GM12878 (cell line): ENCODE data around the gene NKAIN2.

ENCODE experiments used
- CTCF ChIP-seq, 3 experiments: IDR thresholded peaks in 2 of 3; conservative IDR thresholded peaks in 1 of 3; 2 replicates each; pipeline ENCODE4 v1.5.1; 2011; ENCODE audit warnings: low read depth in 3 of 3, low read length in 3 of 3, mild to moderate bottlenecking in 3 of 3, control low read depth in 2 of 3, moderate library complexity in 2 of 3, inconsistent platforms in 1 of 3, mixed read lengths in 1 of 3; ENCODE audit not compliant: control insufficient read depth in 2 of 3, insufficient read depth in 1 of 3; ENCODE audit errors: extremely low read depth in 1 of 3
- POLR2A ChIP-seq: IDR thresholded peaks from 2 replicates; pipeline ENCODE4 v1.6.1; 2011; ENCODE audit warnings: low read depth, mild to moderate bottlenecking, low read length
- ZNF207 ChIP-seq: fragments of 450-650 bp; IDR thresholded peaks from 2 replicates; pipeline ENCODE4 v1.6.1; 2014; ENCODE audit warnings: antibody characterized with exemption, mild to moderate bottlenecking, borderline replicate concordance

- TF ChIP-seq CTCF (IDR thresholded peaks at IDR 0.05 in 2 of 3, conservative IDR thresholded peaks at IDR 0.05 in 1 of 3; ENCODE audit: control insufficient read depth in 2 of 3, extremely low read depth in 1 of 3, insufficient read depth in 1 of 3, low read depth in 3 of 3, low read length in 3 of 3) (no peak), ZNF207 (no peak), POLR2A (no peak)
Measured at GRCh38 chr6:124777863-124778262, 974.2 kb downstream of the NKAIN2 start.
